GM19467 (cell line): Measurements from ENCODE around the gene GTF2E1.
"Not testable (repeated sequence)": the region's sequence is repeated elsewhere in the genome, so short reads cannot be mapped to it uniquely, and the experiment has no call there.

Experiments
- ATAC-seq: cut with Tn5 transposase; IDR thresholded peaks from one replicate; pipeline ENCODE4 v1.9.1; 2021; ENCODE audit warnings: mild to moderate bottlenecking, moderate library complexity; ENCODE audit not compliant: unreplicated experiment

The GTF2E1 gene

GRCh38 chr3:120742198-120742848 lies at the start of gene GTF2E1, which contains the start of gene RABL3:
Gene GTF2E1, plus strand, starts transcription at chr3:120742744. Its CDS starts 7,809 bp downstream, at chr3:120750553.
Gene RABL3, minus strand, starts transcription at chr3:120742516. Its CDS starts 9 bp downstream, at chr3:120742507.
- peak; percentile 97 for ATAC-seq

DNA sequence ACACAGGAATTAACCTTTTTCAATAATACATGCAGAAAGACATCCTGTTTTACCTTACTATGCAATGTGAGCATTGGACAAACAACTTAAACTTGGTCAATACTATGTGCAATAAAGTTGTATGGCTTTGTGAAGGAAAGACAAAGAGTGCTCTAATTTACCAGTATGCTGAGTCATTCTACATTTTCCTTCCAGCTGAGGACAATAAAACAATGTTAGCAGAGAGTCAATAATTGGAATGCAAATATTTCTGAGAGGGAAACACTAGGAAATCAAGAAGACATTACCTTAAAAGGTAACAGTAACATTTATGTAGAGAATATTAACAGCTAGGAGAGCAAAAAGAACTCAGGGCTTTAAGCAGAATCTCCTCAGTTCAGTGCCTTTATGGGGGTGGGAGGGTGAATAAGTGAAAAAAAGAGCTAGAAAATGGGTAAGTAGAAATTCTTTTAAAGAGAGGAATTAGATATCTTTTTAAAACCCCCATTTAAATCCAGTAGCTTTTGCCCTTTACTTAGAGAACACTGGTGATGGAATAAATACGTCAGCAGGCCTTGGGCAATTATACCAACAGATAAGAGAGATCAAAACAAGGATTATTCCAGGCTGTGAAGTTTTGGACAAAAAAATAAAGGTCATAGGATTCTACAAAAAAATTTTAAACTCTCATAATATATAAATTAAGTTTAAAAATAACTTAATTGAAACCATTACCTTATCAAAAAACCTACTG lies 48.9 kb upstream of the GTF2E1 start:
- ATAC-seq = no peak

DNA sequence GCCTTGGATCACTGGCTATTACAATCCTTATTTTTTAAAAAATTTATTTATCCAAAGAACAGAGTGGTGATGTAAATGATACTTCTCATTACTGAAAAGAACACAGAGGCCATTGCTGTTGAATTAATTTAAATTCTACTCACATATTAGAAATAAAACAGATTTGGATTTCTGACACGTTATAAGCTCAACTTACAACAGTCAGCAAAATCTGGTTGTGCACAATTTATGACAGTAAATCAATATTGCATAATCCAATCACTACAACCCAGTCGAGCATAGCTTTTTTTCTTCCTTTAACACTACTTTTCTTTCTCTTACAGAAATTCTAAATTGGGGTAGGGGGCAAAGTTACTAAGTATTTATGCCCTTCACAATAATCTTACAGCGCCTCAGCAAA lies 43.2 kb upstream of the GTF2E1 start:
- ATAC-seq = no peak

DNA sequence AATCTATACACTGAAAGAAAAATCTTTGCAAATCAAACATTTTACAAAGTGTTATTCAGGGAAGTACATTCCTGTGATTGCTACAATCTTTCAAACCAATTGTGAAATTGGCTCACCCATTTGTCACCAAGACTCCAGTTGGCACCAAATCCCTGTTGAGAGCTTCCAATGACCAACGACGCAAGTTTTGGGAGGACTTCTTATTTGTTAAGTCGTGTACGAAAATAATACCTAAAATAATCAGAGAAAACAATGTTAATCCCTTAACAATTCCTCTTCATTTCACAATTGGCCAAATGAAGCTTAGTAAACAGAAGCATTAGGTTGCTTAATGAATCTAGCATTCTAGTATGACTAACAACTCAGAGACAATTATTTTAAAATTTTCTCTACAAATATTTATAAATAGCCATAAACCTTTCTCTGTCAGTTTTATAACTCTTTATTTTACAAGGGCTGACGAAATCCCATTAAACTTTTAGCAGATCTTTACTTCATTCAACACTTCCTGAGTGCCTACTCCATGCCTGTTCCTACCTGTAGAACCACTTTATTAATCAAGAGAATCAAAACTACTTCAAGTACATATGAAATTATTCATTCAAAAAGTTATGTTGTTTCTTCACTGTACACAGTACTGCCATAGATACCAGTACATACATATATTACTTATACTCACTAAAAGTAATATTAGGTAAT lies 36.5 kb upstream of the GTF2E1 start:
- ATAC-seq = no peak

DNA sequence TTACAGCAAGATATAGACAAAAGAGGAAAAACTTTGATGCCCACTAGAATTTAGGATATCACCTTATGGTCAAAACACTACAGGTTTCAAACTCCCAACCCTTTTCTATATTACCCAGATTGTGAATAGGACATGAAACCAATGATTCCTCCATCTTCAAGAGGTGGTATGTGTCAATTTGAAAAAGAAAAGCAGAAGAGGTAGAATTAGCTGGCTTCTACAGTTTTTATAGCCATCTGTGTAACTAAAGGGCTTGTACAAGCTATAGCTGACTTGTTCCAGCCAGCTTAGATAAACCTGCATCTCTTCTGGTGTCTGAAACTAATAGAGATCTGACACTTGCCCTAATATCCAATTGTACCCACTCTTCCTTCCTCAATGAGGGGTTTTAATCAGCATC lies 35.6 kb upstream of the GTF2E1 start:
- no peak for ATAC-seq

- ATAC-seq = no peak
Observed at GRCh38 chr3:120708408-120708807, 34.1 kb upstream of the GTF2E1 start.

DNA sequence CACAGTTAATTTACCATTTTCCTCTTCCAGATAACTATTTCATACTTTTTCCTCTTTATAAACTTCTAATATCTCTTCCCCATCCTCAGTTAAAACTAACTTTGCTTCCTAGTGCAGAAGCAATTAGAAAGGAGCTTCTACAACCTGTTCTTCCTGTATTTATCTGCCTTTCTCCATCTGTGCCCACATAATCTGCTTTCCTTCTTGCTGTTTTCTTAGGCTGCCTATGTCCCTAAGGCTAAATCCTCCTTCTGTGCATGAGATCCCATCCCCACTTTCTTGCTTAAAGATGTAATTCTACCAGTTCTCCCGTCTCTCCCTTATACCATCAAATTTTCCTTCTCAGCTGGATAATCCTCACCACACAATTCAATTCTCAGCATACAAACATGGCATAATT lies 32.2 kb upstream of the GTF2E1 start:
- ATAC-seq = no peak

- ATAC-seq = no peak
Observed at GRCh38 chr3:120713262-120713661, 29.3 kb upstream of the GTF2E1 start.

DNA sequence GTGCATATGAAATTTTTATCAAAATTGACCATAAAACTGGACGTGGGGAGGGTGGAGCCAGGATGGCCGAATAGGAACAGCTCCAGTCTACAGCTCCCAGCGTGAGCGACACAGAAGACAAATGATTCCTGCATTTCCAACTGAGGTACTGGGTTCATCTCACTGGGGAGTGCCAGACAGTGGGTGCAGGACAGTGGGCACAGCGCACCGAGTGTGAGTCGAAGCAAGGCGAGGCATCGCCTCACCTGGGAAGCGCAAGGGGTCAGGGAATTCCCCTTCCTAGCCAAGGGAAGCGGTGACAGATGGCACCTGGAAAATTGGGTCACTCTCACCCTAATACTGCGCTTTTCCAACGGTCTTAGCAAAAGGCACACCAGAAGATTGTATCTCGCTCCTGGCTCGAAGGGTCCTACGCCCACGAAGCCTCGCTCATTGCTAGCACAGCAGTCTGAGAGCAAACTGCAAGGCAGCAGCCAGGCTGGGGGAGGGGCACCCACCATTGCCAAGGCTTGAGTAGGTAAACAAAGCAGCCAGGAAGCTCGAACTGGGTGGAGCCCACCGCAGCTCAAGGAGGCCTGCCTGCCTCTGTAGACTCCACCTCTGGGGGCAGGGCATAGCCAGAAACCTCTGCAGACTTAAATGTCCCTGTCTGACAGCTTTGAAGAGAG lies 23.2 kb upstream of the GTF2E1 start:
- not testable (repeated sequence) for ATAC-seq

DNA sequence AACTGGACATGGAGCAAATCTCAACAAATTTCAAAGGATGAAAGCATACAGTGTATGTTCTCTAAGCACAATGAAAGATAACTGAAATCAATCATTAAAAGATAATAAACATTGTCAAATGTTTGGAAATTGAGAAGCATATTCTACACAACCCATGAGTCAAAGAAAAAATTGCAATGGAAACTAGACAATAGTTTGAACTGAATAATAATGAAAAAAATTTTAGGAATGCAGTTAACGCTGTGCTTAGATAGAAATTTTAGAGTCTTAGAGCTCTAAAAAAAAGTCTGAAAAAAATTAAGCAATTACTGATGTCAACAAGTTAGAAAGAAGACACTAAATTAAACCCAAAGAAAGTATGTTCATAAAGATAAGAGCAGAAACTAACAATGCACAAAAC lies 15.8 kb upstream of the GTF2E1 start:
- ATAC-seq = no peak

GRCh38 chr3:120730576-120731542 lies 11.7 kb upstream of the GTF2E1 start:
- ATAC-seq = no peak

- ATAC-seq = not testable (repeated sequence)
Observed at GRCh38 chr3:120738006-120738405, 4.5 kb upstream of the GTF2E1 start.

- ATAC-seq = no peak
Observed at GRCh38 chr3:120741320-120741719, 1.2 kb upstream of the GTF2E1 start.

DNA sequence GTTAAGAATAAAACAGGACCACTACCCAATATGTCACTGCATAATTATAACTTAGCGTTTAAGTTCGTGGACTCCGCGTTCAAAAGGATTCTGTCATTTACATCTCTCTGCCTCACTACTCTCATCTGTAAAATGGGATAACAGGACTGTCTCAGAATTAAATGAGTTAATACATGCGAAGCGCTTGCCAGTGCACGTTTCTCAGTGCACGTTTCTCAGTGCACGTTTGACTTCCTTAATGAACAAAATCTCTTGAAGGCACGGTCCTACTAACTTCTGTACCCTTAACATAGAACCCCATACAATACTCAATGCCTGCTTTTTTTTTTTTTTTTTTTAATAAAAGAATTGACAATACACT lies 727 bp upstream of the GTF2E1 start:
- ATAC-seq = no peak

GRCh38 chr3:120742849-120743365 lies 363 bp downstream of the GTF2E1 start:
- ATAC-seq = peak; percentile 17

- no peak for ATAC-seq
Observed at GRCh38 chr3:120743556-120744195, 1.1 kb downstream of the GTF2E1 start.

- ATAC-seq = no peak
Observed at GRCh38 chr3:120745466-120745865, 2.9 kb downstream of the GTF2E1 start.

DNA sequence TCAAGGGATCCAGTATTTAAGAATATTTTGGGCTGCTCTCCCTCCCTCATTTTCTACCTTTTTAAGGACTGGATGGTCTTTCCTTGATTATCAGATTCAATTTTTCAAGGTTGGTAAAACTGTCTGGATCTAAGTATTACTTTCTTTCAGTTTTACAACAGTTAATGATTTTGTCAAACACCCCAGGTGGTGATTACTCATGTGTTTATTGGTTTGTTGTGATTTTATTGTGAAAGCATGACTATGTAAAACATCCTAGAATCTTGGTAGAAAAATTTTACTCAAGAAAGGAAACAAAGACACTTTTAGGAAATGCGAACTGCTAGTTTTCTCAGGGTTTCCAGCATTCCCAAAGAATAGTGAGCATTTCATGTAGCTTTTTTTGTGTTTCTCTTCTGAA lies 7.3 kb downstream of the GTF2E1 start:
- ATAC-seq = no peak

DNA sequence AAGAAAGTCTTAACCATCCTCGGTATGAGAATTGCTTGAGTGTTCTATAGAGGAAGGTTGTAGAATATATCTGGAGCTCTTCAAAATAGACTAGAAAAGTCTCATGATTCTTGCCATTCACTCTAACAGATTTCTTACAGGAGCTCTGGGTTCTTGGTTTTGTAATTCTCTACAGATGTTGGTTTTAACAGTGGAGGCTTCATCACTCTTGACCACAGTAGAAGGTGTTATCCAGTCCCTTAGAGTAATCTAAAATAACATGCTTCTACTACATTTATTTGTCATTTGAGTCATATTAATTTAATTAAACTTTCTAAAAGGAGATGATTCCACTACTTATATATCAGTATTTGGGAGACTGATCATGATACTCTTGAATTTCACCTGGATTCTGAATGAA lies 9.7 kb downstream of the GTF2E1 start:
- no peak for ATAC-seq

DNA sequence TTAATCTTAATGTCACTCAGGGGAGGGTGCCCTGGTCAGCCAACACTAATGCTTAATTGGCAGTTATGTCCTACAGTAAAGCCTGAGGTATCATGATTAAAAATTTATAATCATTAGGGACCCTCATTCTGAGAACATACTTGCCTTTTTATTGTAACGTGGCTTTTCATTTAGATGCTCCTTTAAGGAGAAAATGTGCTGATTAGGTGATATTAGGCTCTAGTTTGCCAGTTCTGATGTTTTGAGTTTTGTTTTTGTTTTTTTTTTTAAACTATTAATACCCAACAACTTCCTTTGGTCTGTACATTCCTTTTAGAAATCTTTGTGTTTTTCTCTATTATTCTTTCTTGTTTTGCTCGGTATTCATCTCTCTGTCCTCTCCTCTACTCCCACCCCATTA lies 10.3 kb downstream of the GTF2E1 start:
- no peak for ATAC-seq
